GM04503 (cell line): ENCODE results near the gene LAMTOR3.

Source experiments
- DNase-seq: peaks from one replicate; pipeline ENCODE4 v3.0.0-alpha.2; 2012; ENCODE audit warnings: low read depth

LAMTOR3 gene

GRCh38 chr4:99861120-99861905, 32.9 kb downstream of the LAMTOR3 start:
- DNase-seq = no peak

- DNase-seq = no peak
Measured at GRCh38 chr4:99860521-99860920, 33.7 kb downstream of the LAMTOR3 start.

GRCh38 chr4:99859618-99860017, 34.6 kb downstream of the LAMTOR3 start:
- DNase-seq = no peak

- DNase-seq = no peak
Measured at GRCh38 chr4:99857307-99857706, 36.9 kb downstream of the LAMTOR3 start.

- no peak for DNase-seq
Measured at GRCh38 chr4:99856166-99856565, 38.1 kb downstream of the LAMTOR3 start.

- no peak for DNase-seq
Measured at GRCh38 chr4:99855678-99856077, 38.5 kb downstream of the LAMTOR3 start.

- DNase-seq = no peak
Measured at GRCh38 chr4:99853999-99854398, 40.2 kb downstream of the LAMTOR3 start.

- no peak for DNase-seq
Measured at GRCh38 chr4:99853190-99853589, 41.0 kb downstream of the LAMTOR3 start.

- DNase-seq = no peak
Measured at GRCh38 chr4:99852199-99852749, 42.0 kb downstream of the LAMTOR3 start.

GRCh38 chr4:99848591-99849001, 45.6 kb downstream of the LAMTOR3 start:
- DNase-seq = no peak

GRCh38 chr4:99847362-99847976, 46.8 kb downstream of the LAMTOR3 start:
- DNase-seq = no peak

GRCh38 chr4:99846891-99847290, 47.3 kb downstream of the LAMTOR3 start:
- DNase-seq = no peak

- DNase-seq = no peak
Measured at GRCh38 chr4:99845708-99846469, 48.3 kb downstream of the LAMTOR3 start.

GRCh38 chr4:99845179-99845578, 49.0 kb downstream of the LAMTOR3 start:
- DNase-seq = no peak

GRCh38 chr4:99844048-99844447, 50.2 kb downstream of the LAMTOR3 start:
- DNase-seq = no peak

- DNase-seq = no peak
Measured at GRCh38 chr4:99843413-99843812, 50.8 kb downstream of the LAMTOR3 start.

GRCh38 chr4:99841129-99841528, 53.1 kb downstream of the LAMTOR3 start:
- DNase-seq = no peak

- DNase-seq = no peak
Measured at GRCh38 chr4:99838927-99839326, 55.3 kb downstream of the LAMTOR3 start.

- no peak for DNase-seq
Measured at GRCh38 chr4:99835942-99836341, 58.3 kb downstream of the LAMTOR3 start.

- DNase-seq = no peak
Measured at GRCh38 chr4:99834569-99834968, 59.7 kb downstream of the LAMTOR3 start.

GRCh38 chr4:99833756-99834155, 60.5 kb downstream of the LAMTOR3 start:
- DNase-seq = no peak

GRCh38 chr4:99832758-99833157, 61.5 kb downstream of the LAMTOR3 start:
- DNase-seq = no peak

- no peak for DNase-seq
Measured at GRCh38 chr4:99832321-99832720, 61.9 kb downstream of the LAMTOR3 start.
